GM12865 (cell line): Measurements from ENCODE around the gene FNDC5.
A peak's percentile ranks its signal among the peaks of the same experiment; 100 is the strongest.

ENCODE experiments used
- DNase-seq: peaks from one replicate; pipeline ENCODE4 v3.0.0; 2010; ENCODE audit warnings: low read depth
- H3K4me3 ChIP-seq: 2 replicates; pipeline ENCODE4 v1.5.1; 2011; ENCODE audit warnings: mild to moderate bottlenecking, low read depth, low read length, control low read depth
- TF ChIP-seq, protein P1 (sequence below): IDR thresholded peaks from 2 replicates; pipeline ENCODE4 v1.5.1; 2011; ENCODE audit warnings: low read length, control low read depth, low read depth, inconsistent platforms; ENCODE audit not compliant: insufficient read depth; ENCODE audit errors: missing control alignments

FNDC5 gene

GRCh38 chr1:32818804-32819541 is 51.7 kb downstream of the FNDC5 start:
- peak; percentile 95 for DNase-seq
- TF ChIP-seq, protein P1, sequence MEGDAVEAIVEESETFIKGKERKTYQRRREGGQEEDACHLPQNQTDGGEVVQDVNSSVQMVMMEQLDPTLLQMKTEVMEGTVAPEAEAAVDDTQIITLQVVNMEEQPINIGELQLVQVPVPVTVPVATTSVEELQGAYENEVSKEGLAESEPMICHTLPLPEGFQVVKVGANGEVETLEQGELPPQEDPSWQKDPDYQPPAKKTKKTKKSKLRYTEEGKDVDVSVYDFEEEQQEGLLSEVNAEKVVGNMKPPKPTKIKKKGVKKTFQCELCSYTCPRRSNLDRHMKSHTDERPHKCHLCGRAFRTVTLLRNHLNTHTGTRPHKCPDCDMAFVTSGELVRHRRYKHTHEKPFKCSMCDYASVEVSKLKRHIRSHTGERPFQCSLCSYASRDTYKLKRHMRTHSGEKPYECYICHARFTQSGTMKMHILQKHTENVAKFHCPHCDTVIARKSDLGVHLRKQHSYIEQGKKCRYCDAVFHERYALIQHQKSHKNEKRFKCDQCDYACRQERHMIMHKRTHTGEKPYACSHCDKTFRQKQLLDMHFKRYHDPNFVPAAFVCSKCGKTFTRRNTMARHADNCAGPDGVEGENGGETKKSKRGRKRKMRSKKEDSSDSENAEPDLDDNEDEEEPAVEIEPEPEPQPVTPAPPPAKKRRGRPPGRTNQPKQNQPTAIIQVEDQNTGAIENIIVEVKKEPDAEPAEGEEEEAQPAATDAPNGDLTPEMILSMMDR = no peak
- H3K4me3 ChIP-seq = peak overlapping the region; percentile 71

DNA sequence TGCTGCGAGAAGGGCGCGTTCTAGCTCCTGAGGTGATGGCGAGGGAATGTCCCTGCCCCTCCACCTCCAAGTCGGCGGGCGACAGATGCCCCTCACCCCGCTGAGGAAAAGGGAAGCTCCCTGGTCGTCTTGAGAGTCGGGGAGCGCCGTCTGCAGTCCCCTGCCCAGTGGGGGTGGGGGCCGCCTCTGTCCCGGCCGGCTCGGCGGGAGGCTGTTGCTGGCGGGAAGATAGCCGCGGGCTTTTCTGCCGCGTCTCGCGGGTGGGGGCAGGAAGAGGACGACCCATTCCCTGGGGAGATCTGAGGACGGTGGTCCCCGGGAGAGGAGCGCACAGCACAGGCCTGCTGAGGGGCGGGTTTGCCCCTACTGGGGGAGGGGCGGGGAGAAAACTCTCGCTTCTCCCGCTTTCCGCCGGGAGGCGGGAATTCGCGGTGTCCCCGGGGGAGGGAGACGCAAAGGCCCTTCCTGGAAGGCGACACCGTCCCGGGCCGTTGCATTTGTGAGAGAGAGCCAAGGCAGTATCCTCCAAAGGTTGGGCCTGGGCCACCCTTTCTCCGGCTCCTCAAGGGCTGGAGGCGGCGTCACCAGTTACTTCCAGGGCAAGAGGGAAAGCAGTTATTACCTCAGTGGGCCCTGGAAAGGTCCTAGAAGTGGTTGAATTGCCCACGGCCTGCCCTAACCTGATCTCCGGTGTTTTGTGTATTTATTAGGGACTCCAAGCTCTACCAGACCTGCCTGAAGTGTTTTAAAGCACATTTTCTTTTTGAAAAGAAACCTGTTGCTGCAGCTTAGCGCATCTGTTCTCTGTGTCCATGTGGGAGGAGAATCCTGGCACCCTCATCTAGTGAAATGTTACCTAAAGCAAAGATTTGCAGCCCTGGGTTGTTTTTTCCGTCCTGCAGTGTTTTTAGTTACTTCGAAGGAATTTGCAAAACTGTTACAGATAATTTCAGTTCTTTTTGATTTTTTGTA is 52.6 kb downstream of the FNDC5 start:
- TF ChIP-seq, protein P1 = no peak
- DNase-seq = peak; percentile 64
- H3K4me3 ChIP-seq = peak overlapping the region; percentile 71

GRCh38 chr1:32817159-32817814 is 53.4 kb downstream of the FNDC5 start, which contains the start of the genes S100PBP and YARS1:
Gene S100PBP, plus strand, starts transcription at chr1:32817653. Its CDS starts 8,447 bp downstream, at chr1:32826100.
Gene YARS1, minus strand, starts transcription at chr1:32817358. Its CDS starts 114 bp downstream, at chr1:32817244.
- peak; percentile 99 for DNase-seq
- TF ChIP-seq, protein P1 = no peak

DNA sequence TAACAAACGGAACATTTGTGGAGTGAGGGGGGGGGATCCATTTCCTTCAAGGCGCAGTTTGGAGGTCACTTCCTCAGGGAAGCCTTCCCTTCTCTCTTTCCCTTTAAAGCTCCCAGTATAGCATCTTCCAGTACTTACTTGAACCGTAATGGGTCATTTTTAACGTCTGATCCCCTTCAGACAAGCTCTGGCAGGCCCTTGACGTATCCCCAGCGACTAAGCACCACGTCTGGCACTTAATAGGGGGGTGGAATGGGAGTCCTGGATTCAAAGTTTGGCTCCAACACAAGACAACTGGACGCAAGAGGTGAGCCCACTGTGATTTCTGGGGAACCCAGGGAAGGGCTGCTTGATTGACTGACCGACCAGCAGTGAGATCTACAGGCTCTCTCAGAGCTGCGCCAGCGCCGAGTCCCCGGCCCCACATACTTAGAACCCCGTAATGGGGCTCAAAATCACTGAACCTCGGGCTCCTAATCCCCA is 54.0 kb downstream of the FNDC5 start:
- DNase-seq = peak; percentile 46
- TF ChIP-seq, protein P1 = no peak
- H3K4me3 ChIP-seq = peak overlapping the region; percentile 94

More at GRCh38 chr1:32817159-32817814, 53.4 kb downstream of the FNDC5 start, which contains the start of the genes S100PBP and YARS1:
- peak within 1 kb of the TSS; percentile 94 for H3K4me3 ChIP-seq

DNA sequence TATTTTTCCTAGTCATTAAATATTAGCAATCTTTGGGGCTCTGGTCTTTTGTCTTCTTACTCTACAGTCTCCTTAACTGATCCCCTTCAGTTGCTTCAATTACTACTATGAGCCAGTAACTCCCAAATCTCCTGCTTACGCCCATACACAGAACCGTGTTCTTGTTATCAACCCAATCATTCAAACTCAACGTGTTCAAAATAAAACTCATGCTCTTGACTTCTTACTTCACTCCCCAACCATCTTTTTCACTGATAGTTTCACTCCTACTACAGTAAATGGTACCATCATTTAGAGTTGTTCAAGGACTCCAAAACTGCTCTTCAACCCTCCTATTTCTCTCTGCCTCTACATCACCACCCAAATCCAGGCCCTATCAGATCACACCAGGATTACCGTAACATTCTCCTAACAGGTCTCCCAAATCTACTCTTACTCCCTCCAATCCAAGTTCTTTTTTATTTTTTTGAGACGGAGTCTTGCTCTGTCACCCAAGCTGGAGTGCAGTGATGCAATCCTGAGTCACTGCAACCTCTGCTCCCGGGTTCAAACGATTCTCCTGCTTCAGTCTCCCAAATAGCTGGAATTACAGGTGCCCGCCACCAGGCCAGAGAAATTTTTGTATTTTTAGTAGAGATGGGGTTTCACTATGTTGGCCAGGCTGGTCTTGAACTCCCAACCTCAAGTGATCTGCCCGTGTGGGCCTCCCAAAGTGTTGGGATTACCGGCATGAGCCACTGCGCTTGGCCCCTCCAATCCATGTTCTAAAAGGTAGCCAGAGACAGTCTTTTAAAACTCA is 56.6 kb downstream of the FNDC5 start:
- H3K4me3 ChIP-seq = no peak overlapping the region
- no peak for DNase-seq
- TF ChIP-seq, protein P1 = no peak
